Gastroesophageal sphincter (tissue), 4 donors: ENCODE results near the gene SLC6A19. TPM values are rescaled to one million over a fixed set of nuclear protein-coding genes. Genes with fewer than 3 reads are reported as not detected.
A peak's percentile ranks its signal among the peaks of the same experiment; 100 is the strongest.

Source experiments
- ATAC-seq: fragments of 150-250 bp; one replicate; pipeline ENCODE4 v1.9.1; 2016; ENCODE audit warnings: mild to moderate bottlenecking, moderate library complexity
- H3K27ac ChIP-seq, 4 donors: fragments of 200-600 bp; sonication (generic) in 3 of 4; 1 replicate in 3 of 4; 2 replicates in 1 of 4; pipeline ENCODE4 v1.5.1; 2016 to 2019
- H3K27me3 ChIP-seq: fragments of 200-600 bp; sonication (generic); one replicate; pipeline ENCODE4 v1.5.1; 2019
- H3K36me3 ChIP-seq, 2 donors: fragments of 200-600 bp; sonication (generic); one replicate each; pipeline ENCODE4 v1.5.1; 2019; ENCODE audit warnings: control low read depth in 1 of 2
- H3K4me1 ChIP-seq, 3 donors: fragments of 200-600 bp; sonication (generic); 1 replicate in 2 of 3; 2 replicates in 1 of 3; pipeline ENCODE4 v1.5.1; 2016 to 2019; ENCODE audit warnings: control low read depth in 2 of 3
- H3K4me3 ChIP-seq, 2 donors: fragments of 200-600 bp; sonication (generic); one replicate each; pipeline ENCODE4 v1.5.1; 2019; ENCODE audit warnings: mild to moderate bottlenecking in 1 of 2, moderate library complexity in 1 of 2
- H3K9me3 ChIP-seq, 3 donors: fragments of 200-600 bp; sonication (generic); one replicate each; pipeline ENCODE4 v1.5.1; 2017 to 2019; ENCODE audit warnings: control low read depth in 2 of 3
- EP300 ChIP-seq: sonication (generic); formaldehyde crosslinking; IDR thresholded peaks from one replicate; pipeline ENCODE4 v1.6.1; 2017; ENCODE audit warnings: antibody characterized with exemption, mild to moderate bottlenecking
- POLR2A ChIP-seq, 2 donors: fragments of 450-650 bp; IDR thresholded peaks; one replicate each; pipeline ENCODE4 v1.6.1; 2017; ENCODE audit warnings: antibody characterized with exemption in 2 of 2, mild to moderate bottlenecking in 2 of 2, moderate library complexity in 1 of 2
- POLR2AphosphoS5 ChIP-seq: sonication (generic); formaldehyde crosslinking; IDR thresholded peaks from one replicate; pipeline ENCODE4 v1.6.1; 2017; ENCODE audit warnings: antibody characterized with exemption
- WGBS, 2 donors: methylation state at CpG; one replicate each; pipeline ENCODE4 v1.1.5; 2018; ENCODE audit warnings: low coverage in 1 of 2; 5-methylcytosine and 5-hydroxymethylcytosine counted together
- total RNA-seq, 4 donors: library from RNA; depleted of rRNA; stranded (reverse); fragments of >200 nt; gene quantifications; one replicate each; pipeline ENCODE4 v1.1.0, GENCODE V29; 2016
- TF ChIP-seq, protein P1 (sequence below), 4 experiments: fragments of 200-600 bp in 2 of 4; fragments of 450-650 bp in 2 of 4; sonication (generic) in 1 of 4; IDR thresholded peaks; one replicate each; pipeline ENCODE4 v1.5.1; 2017 to 2019; ENCODE audit warnings: antibody characterized with exemption in 4 of 4, mild to moderate bottlenecking in 2 of 4, moderate library complexity in 2 of 4

The SLC6A19 gene
- total RNA-seq, 4 donors from 2014 or later = not detected

DNA sequence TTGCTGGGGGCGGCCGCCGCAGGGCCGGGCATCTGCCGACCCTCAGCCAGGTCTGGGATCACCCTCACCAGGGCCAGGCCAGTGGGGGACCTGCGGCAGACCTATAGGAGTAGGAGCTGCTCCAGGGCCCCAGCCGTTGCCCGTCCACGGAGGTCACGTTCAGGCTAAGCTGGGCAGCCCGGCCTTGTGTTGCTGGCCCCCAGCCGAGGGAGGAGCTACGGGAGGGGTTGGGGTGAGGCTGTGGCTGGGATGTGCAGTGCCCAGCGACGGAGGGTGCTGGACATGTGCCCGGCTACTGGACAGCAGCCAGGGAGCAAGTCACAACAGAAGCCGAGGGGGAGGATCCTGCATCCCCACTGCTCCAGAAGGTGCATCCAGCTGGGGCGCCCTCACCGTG is 39.6 kb upstream of the SLC6A19 start:
- Histone ChIP-seq H3K27ac (no peak overlapping the region), H3K9me3 (peaks cover 0 to 1% (median 0%) of the 10 kb centered on the region in 3 donors), H3K4me1 (peaks cover 0 to 14% (median 0%) of the 10 kb centered on the region in 3 donors), H3K27me3 (peaks cover 55% of the 10 kb centered on the region), H3K36me3 (no peaks in the 10 kb centered on the region), H3K4me3 (no peak overlapping the region)
- peak; percentile 56 for ATAC-seq
- no CpG with 5 or more reads among the region's 19 CpGs for WGBS, 2 donors
- no peak for TF ChIP-seq POLR2A (IDR thresholded peaks at IDR 0.05)
- TF ChIP-seq, protein P1, sequence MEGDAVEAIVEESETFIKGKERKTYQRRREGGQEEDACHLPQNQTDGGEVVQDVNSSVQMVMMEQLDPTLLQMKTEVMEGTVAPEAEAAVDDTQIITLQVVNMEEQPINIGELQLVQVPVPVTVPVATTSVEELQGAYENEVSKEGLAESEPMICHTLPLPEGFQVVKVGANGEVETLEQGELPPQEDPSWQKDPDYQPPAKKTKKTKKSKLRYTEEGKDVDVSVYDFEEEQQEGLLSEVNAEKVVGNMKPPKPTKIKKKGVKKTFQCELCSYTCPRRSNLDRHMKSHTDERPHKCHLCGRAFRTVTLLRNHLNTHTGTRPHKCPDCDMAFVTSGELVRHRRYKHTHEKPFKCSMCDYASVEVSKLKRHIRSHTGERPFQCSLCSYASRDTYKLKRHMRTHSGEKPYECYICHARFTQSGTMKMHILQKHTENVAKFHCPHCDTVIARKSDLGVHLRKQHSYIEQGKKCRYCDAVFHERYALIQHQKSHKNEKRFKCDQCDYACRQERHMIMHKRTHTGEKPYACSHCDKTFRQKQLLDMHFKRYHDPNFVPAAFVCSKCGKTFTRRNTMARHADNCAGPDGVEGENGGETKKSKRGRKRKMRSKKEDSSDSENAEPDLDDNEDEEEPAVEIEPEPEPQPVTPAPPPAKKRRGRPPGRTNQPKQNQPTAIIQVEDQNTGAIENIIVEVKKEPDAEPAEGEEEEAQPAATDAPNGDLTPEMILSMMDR (IDR thresholded peaks at IDR 0.05) = no peak
- TF ChIP-seq EP300 = no peak
- TF ChIP-seq POLR2AphosphoS5 = no peak

DNA sequence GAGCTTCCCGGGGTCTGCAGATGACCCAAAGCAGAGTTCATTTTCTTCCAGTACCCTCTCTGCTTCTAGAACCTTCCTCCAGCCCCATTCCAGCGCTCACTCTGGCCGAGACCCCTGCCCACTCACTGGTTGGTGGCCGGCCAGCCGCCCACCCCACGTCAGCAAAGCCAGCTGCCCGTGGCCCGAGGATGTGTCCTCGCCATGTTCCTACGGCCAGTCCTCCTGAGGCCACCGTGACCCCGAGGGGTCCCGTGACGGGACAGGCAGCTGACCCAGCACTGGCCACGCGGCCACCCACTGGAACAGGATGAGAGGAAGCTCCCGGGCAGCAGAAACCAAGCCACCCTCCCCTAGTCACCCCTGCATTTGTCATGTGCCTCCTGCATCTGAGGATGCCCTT is 39.1 kb upstream of the SLC6A19 start:
- H3K36me3 ChIP-seq = no peaks in the 10 kb centered on the region
- H3K27ac ChIP-seq = no peak overlapping the region
- WGBS, 2 donors = 60 to 90% methylated on average over 1 to 2 of the region's 17 CpGs
- H3K9me3 ChIP-seq = no peaks in the 10 kb centered on the region
- H3K27me3 ChIP-seq = peaks cover 53% of the 10 kb centered on the region
- no peak for TF ChIP-seq POLR2AphosphoS5
- TF ChIP-seq, protein P1 (IDR thresholded peaks at IDR 0.05) = no peak
- no peak for ATAC-seq
- H3K4me1 ChIP-seq = peaks cover 0 to 14% (median 0%) of the 10 kb centered on the region in 3 donors
- no peak overlapping the region for H3K4me3 ChIP-seq

DNA sequence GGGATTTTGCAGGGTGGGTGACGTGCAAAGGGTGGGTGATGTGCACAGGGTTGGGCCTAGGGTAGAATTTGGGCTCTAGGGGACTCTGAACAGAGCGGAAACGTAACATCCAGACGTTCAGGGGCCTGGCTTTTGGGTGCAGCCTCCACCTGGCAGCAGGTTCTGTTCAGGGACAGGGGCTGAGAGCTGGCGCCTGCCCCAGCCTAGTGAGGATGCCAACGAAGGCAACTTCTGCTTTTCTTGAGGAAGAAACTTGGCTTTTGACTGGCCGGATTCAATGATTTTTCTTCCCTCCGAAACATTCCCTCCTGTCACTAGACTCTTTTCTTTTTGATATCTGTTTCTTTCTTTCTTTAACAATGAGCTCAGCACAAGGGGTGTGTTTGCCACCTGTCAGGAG is 38.6 kb upstream of the SLC6A19 start:
- WGBS, 2 donors = 78% methylated on average over 6 of the region's 8 CpGs; no CpG with 5 or more reads in 1 of the 2 donors
- H3K36me3 ChIP-seq = no peaks in the 10 kb centered on the region
- TF ChIP-seq POLR2A (IDR thresholded peaks at IDR 0.05) (no peak), EP300 (no peak), POLR2AphosphoS5 (no peak)
- TF ChIP-seq, protein P1 (IDR thresholded peaks at IDR 0.05) = no peak
- no peaks in the 10 kb centered on the region for H3K9me3 ChIP-seq
- H3K27me3 ChIP-seq = peaks cover 53% of the 10 kb centered on the region
- H3K27ac ChIP-seq = no peak overlapping the region
- H3K4me3 ChIP-seq = no peak overlapping the region
- ATAC-seq = no peak
- H3K4me1 ChIP-seq = peaks cover 0 to 16% (median 0%) of the 10 kb centered on the region in 3 donors

GRCh38 chr5:1163366-1163765 is 38.0 kb upstream of the SLC6A19 start:
- Histone ChIP-seq H3K27ac (no peak overlapping the region), H3K4me3 (no peak overlapping the region), H3K9me3 (no peaks in the 10 kb centered on the region), H3K27me3 (peaks cover 56% of the 10 kb centered on the region), H3K4me1 (peaks cover 0 to 22% (median 0%) of the 10 kb centered on the region in 3 donors), H3K36me3 (no peaks in the 10 kb centered on the region)
- WGBS, 2 donors = no CpG with 5 or more reads among the region's 12 CpGs
- no peak for ATAC-seq
- TF ChIP-seq POLR2A (IDR thresholded peaks at IDR 0.05) = no peak
- TF ChIP-seq POLR2AphosphoS5 = no peak
- TF ChIP-seq EP300 = no peak
- TF ChIP-seq, protein P1 (IDR thresholded peaks at IDR 0.05) = no peak

GRCh38 chr5:1163879-1164278 is 37.5 kb upstream of the SLC6A19 start:
- Histone ChIP-seq H3K4me3 (no peak overlapping the region), H3K36me3 (no peaks in the 10 kb centered on the region), H3K4me1 (peaks cover 0 to 24% (median 0%) of the 10 kb centered on the region in 3 donors), H3K9me3 (no peaks in the 10 kb centered on the region), H3K27ac (no peak overlapping the region), H3K27me3 (peaks cover 53% of the 10 kb centered on the region)
- ATAC-seq = no peak
- no CpG with 5 or more reads among the region's 14 CpGs for WGBS, 2 donors
- TF ChIP-seq POLR2AphosphoS5 (no peak), EP300 (no peak), POLR2A (IDR thresholded peaks at IDR 0.05) (no peak)
- TF ChIP-seq, protein P1 (IDR thresholded peaks at IDR 0.05) = no peak
